AG04449 (cell line): ENCODE measurements around the gene DFFA.
A peak's percentile ranks its signal among the peaks of the same experiment; 100 is the strongest.

Experiments
- CTCF ChIA-PET: fragments of 350-600 bp; formaldehyde crosslinking; extraction: SDS; loops from one replicate; lab custom pipeline; 2021; ENCODE audit warnings: antibody characterized with exemption; lab: Yijun Ruan, JAX
- POLR2A ChIA-PET: fragments of 400-600, 350-600 bp; formaldehyde crosslinking; extraction: SDS; loops from one replicate; lab custom pipeline; 2020; ENCODE audit warnings: antibody characterized with exemption, inconsistent platforms; lab: Yijun Ruan, JAX
- DNase-seq: peaks from one replicate; pipeline ENCODE4 v3.0.0-alpha.2; 2010; ENCODE audit warnings: low read depth, low spot score
- H3K4me3 ChIP-seq: 2 replicates; pipeline ENCODE4 v1.5.1; 2011; ENCODE audit warnings: low read depth, mild to moderate bottlenecking, control low read depth, low read length
- CTCF ChIP-seq: IDR thresholded peaks from one replicate; pipeline ENCODE4 v1.5.1; 2011; ENCODE audit warnings: mild to moderate bottlenecking, moderate library complexity, low read length, control low read depth, inconsistent platforms; ENCODE audit not compliant: insufficient read depth; ENCODE audit errors: missing control alignments

DFFA gene

GRCh38 chr1:10450836-10451235 lies 21.5 kb downstream of the DFFA start:
- peak overlapping the region; percentile 42 for H3K4me3 ChIP-seq
- DNase-seq: no peak
- no peak for TF ChIP-seq CTCF
- POLR2A ChIA-PET: no interaction called here
- CTCF ChIA-PET: interaction anchor here (1.0 to 4.7 kb wide), 5 partner anchors 9 to 73 kb away, joined by 3 to 28 read pairs (median 12); partner anchors contain the start of gene CENPS

- no peak overlapping the region for H3K4me3 ChIP-seq
- no peak for TF ChIP-seq CTCF
- POLR2A ChIA-PET: no interaction called here
- CTCF ChIA-PET: interaction anchor here (0.9 to 4.7 kb wide), 7 partner anchors 8 to 72 kb away, joined by 3 to 28 read pairs (median 4); partner anchors contain the start of gene CENPS
- DNase-seq: no peak
Observed at GRCh38 chr1:10450156-10450814, 22.0 kb downstream of the DFFA start.

DNA sequence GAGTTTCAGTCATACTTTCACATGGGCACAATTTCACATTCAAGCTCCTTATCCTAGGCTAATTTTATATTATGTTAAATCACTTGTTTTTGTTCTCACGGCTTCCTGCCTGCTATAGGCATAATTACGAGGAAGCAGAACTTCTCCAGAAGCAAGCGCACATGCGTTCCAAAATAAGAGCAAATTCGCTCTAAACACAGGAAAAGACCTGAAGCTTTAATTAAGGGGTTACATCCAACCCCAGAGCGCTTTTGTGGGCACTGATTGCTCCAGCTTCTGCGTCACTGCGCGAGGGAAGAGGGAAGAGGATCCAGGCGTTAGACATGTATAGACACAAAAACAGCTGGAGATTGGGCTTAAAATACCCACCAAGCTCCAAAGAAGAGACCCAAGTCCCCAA lies 22.6 kb downstream of the DFFA start, which contains the start of gene CORT:
Gene CORT (plus strand): TSS at position 281 of the 400 bp plus-strand sequence. CDS start 193 bp downstream, outside the sequence.
- ChIA-PET CTCF (interaction anchor here (0.9 to 4.7 kb wide), 6 partner anchors 13 to 72 kb away, joined by 4 to 28 read pairs (median 8); partner anchors contain the start of gene CENPS), POLR2A (no interaction called here)
- TF ChIP-seq CTCF: no peak
- no peak for DNase-seq
- H3K4me3 ChIP-seq: peak within 1 kb of the TSS; percentile 42

DNA sequence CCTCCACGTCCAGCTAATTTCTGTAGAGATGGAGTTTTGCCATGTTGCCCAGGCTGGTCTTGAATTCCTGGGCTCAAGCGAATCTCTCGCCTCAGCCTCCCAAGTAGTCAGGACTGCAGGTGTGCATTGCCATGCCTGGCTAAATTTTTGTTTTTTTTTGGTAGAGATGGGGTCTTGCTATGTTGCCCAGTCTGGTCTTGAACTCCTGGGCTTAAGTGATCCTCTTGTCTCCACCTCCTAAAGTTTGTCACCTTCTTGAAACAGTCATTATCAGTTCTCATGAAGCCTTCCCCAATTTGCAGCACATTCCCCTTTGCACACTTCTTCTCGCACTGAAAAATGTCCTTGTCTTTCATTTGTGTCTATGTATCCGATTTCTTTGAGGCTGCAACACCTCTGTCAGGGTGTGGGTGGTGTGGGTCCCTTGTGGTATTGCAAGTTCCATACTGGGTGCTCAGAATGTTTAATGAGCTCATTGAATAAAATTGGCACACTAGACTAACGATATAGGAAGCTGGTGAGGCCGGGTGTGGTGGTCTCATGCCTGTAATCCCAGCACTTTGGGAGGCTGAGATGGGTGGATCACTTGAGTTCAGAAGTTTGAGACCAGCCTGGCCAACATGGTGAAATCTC lies 25.4 kb downstream of the DFFA start:
- CTCF ChIA-PET: interaction anchor here (1.1 kb wide), 1 partner anchor 69 kb away, joined by 3 read pairs; no protein-coding TSS in a partner anchor
- TF ChIP-seq CTCF: no peak
- H3K4me3 ChIP-seq: no peak overlapping the region
- no peak for DNase-seq
- POLR2A ChIA-PET: no interaction called here

- ChIA-PET CTCF (interaction anchor here (2.8 to 6.4 kb wide), 2 partner anchors 15 to 50 kb away, joined by 11 to 39 read pairs; partner anchors contain the start of gene CENPS), POLR2A (no interaction called here)
- DNase-seq: no peak
Observed at GRCh38 chr1:10444795-10445397, 27.4 kb downstream of the DFFA start.

More at GRCh38 chr1:10444795-10445397, 27.4 kb downstream of the DFFA start:
- H3K4me3 ChIP-seq: no peak overlapping the region
- TF ChIP-seq CTCF: no peak
